Parathyroid adenoma (tissue), 2 donors: Measurements from ENCODE around the gene PRKCE.
"Not testable (repeated sequence)": the region's sequence is repeated elsewhere in the genome, so short reads cannot be mapped to it uniquely, and the experiment has no call there.

Experiments
- H2AFZ ChIP-seq: fragments of 300-600 bp; sonication (generic); one replicate; pipeline ENCODE4 v1.7.0; 2017; ENCODE audit warnings: antibody characterized with exemption, mild to moderate bottlenecking
- H3K27ac ChIP-seq: fragments of 300-600 bp; sonication (generic); one replicate; pipeline ENCODE4 v1.7.0; 2017
- H3K27me3 ChIP-seq: fragments of 300-600 bp; sonication (generic); one replicate; pipeline ENCODE4 v1.7.0; 2017; ENCODE audit warnings: low read length; ENCODE audit not compliant: control insufficient read depth, insufficient read depth
- H3K36me3 ChIP-seq: fragments of 300-600 bp; sonication (generic); one replicate; pipeline ENCODE4 v1.7.0; 2017; ENCODE audit warnings: low read length; ENCODE audit not compliant: control insufficient read depth, insufficient read depth
- H3K4me1 ChIP-seq: fragments of 300-600 bp; sonication (generic); one replicate; pipeline ENCODE4 v1.7.0; 2017; ENCODE audit warnings: control low read depth
- H3K4me2 ChIP-seq: fragments of 300-600 bp; sonication (generic); one replicate; pipeline ENCODE4 v1.7.0; 2017; ENCODE audit warnings: low read length
- H3K4me3 ChIP-seq: fragments of 300-600 bp; sonication (generic); one replicate; pipeline ENCODE4 v1.7.0; 2017; ENCODE audit warnings: low read depth, low read length
- H3K79me2 ChIP-seq: fragments of 300-600 bp; sonication (generic); one replicate; pipeline ENCODE4 v1.7.0; 2017; ENCODE audit warnings: control low read depth
- H3K9ac ChIP-seq: fragments of 300-600 bp; sonication (generic); one replicate; pipeline ENCODE4 v1.7.0; 2017; ENCODE audit warnings: mild to moderate bottlenecking
- H3K9me3 ChIP-seq: fragments of 300-600 bp; sonication (generic); one replicate; pipeline ENCODE4 v1.7.0; 2017; ENCODE audit warnings: low read length; ENCODE audit not compliant: control insufficient read depth
- TF ChIP-seq, protein P1 (sequence below): fragments of 300-600 bp; sonication (generic); IDR thresholded peaks from one replicate; pipeline ENCODE4 v1.7.0; 2017; ENCODE audit warnings: antibody characterized with exemption, mild to moderate bottlenecking
- donor health status: primary hyperparathyroidism.

Gene PRKCE

DNA sequence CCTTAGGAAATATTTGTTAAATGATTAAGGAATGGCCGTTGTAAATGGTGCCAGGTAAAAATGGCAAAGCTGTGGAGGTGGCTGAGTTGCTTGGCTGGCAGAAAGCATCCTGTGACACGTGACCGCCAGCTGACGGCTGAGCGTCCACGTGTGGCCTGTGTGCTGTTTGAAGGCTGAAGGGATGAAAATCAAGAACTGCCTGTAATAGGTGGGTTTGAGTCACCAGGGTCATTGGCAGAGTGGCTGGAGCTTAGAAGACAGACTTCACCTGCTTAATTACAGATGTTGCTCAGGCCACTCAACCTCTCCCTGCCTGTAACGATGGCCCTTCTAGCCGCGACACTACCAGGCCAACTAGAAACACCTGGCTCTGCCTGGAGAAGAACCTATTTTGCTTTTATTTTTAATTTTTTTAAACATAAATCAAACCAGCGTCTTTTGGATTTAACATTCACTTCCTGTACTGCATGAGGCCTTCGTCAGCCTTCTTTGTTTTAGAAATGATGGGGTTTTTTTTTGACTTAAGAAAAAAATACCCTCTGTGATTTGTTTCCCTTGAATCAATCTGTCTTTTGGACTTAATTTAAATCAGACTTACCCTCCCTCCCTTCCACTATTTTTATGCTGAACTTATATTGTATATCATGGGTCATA lies 206.5 kb downstream of the PRKCE start:
- Histone ChIP-seq H3K36me3 (no peaks in the 10 kb centered on the region), H3K79me2 (peaks cover 41% of the 10 kb centered on the region), H2AFZ (no peak overlapping the region), H3K4me2 (no peak overlapping the region), H3K4me1 (peaks cover 10% of the 10 kb centered on the region), H3K27me3 (no peaks in the 10 kb centered on the region), H3K9me3 (no peaks in the 10 kb centered on the region), H3K4me3 (no peak overlapping the region), H3K9ac (no peak overlapping the region), H3K27ac (no peak overlapping the region)
- TF ChIP-seq, protein P1, sequence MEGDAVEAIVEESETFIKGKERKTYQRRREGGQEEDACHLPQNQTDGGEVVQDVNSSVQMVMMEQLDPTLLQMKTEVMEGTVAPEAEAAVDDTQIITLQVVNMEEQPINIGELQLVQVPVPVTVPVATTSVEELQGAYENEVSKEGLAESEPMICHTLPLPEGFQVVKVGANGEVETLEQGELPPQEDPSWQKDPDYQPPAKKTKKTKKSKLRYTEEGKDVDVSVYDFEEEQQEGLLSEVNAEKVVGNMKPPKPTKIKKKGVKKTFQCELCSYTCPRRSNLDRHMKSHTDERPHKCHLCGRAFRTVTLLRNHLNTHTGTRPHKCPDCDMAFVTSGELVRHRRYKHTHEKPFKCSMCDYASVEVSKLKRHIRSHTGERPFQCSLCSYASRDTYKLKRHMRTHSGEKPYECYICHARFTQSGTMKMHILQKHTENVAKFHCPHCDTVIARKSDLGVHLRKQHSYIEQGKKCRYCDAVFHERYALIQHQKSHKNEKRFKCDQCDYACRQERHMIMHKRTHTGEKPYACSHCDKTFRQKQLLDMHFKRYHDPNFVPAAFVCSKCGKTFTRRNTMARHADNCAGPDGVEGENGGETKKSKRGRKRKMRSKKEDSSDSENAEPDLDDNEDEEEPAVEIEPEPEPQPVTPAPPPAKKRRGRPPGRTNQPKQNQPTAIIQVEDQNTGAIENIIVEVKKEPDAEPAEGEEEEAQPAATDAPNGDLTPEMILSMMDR: no peak

DNA sequence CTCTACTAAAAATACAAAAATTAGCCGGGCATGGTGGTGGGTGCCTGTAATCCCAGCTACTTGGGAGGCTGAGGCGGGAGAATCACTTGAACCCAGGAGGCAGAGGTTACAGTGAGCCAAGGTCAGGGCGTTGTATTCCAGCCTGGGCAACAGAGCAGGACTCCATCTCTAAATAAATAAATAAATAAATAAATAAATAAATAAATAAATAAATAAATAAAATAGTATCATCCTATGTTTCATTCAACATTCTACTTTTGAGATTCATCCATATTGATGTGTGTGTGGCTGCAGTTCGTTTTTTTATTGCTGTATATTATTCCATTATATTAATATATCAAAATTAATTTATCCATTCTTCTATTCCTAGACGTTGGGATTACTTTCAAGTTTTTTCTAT lies 207.4 kb downstream of the PRKCE start:
- H3K36me3 ChIP-seq, H3K4me3 ChIP-seq, H2AFZ ChIP-seq, H3K9me3 ChIP-seq, H3K9ac ChIP-seq, H3K27ac ChIP-seq, H3K27me3 ChIP-seq, H3K4me2 ChIP-seq, H3K4me1 ChIP-seq: not testable (repeated sequence)
- H3K79me2 ChIP-seq: peaks cover 35% of the 10 kb centered on the region

DNA sequence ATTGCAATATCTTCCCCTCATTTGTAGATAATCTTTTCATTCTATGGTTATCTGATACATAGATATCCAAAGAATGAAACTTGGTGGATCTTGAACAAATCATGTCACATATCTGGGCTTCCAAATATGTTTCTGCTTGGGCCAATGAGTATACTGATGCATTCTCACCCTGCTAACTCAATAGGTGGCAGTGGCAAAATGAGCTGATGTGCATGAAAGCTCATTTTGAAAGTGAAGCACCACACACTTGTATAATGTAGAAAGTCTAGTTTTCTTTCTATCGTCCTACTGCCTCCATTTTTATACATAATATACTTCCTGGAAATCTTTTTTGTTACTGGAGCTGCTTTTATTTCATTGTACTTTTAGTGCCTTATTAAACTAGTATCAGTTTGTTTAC lies 208.2 kb downstream of the PRKCE start:
- Histone ChIP-seq H3K27me3 (no peaks in the 10 kb centered on the region), H3K79me2 (peaks cover 31% of the 10 kb centered on the region), H3K9me3 (no peaks in the 10 kb centered on the region), H3K36me3 (no peaks in the 10 kb centered on the region), H3K9ac (no peak overlapping the region), H2AFZ (no peak overlapping the region), H3K4me2 (no peak overlapping the region), H3K27ac (no peak overlapping the region), H3K4me3 (no peak overlapping the region), H3K4me1 (peaks cover 13% of the 10 kb centered on the region)
- TF ChIP-seq, protein P1: no peak

DNA sequence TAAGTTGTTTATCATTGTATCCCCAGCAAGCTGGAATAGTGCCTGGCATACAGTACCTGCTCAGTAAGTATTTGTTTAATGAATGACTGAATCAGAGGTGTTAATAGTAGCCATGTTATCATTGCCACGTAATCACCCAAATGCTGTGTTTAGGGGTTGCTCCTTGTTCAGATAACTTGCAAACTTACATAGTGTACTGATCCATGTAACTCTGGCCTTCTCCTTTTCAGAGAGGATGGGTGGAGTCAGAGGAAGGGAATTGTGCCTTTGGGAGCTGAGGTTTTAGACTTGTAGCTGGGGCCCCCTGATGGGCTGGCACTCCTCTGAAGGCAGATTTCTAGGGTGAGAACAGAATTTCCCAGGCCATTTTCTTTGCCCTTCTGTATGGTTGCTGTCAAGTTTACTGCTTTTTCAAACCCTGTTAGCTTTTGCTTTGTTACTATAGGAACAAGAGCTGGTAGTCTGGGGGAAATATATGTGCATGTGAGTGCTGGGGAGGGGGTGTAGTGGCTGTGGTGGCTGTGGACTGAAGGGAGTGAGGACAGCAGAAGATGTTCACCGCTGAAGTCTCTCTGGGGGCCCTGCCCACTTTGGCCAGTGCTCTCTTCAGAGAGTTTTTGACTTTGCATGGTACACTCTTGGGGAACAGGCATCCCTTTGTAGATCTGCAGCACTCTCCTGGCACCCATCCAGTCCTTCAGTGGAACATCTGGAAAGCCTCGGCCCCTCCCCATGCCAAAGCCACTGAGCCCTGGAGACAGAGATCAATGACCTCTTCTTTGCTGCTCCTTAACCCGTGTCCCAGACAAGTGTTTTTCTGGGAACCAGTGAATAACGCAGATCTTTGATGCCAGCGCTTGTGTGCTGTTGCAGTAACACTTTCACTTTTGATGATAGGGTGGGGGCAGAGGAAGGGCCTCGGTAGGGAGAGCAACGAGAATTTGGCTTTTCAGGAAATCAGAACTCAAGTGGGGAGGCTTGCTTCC lies 209.0 kb downstream of the PRKCE start:
- H2AFZ ChIP-seq: no peak overlapping the region
- H3K9me3 ChIP-seq: no peaks in the 10 kb centered on the region
- H3K27ac ChIP-seq: no peak overlapping the region
- no peaks in the 10 kb centered on the region for H3K27me3 ChIP-seq
- TF ChIP-seq, protein P1: no peak
- no peak overlapping the region for H3K9ac ChIP-seq
- H3K79me2 ChIP-seq: peaks cover 26% of the 10 kb centered on the region
- H3K4me1 ChIP-seq: peaks cover 16% of the 10 kb centered on the region
- H3K4me3 ChIP-seq: no peak overlapping the region
- no peaks in the 10 kb centered on the region for H3K36me3 ChIP-seq
- no peak overlapping the region for H3K4me2 ChIP-seq

DNA sequence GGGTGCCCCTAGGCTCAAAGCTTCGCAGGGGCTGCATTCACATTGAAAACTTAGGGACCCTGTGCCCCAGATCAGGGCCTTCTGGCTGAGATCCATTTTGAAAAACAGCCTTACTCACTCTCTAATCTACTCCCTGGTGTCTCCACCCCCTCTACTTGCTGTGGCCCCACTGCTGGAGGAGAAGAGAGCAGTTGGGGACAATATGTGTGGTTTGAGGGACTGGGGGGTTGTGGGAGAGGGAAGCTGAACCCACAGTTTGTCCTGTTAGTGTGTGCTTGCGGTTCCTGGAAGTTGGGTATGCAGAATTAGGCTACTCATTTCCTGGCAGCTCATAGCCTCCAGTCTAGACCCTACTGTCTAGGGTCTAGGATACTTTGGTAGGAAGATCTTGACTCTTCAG lies 211.4 kb downstream of the PRKCE start:
- TF ChIP-seq, protein P1: no peak
- H3K9ac ChIP-seq: no peak overlapping the region
- no peak overlapping the region for H3K27ac ChIP-seq

More for the DNA sequence above, 211.4 kb downstream of the PRKCE start:
- no peaks in the 10 kb centered on the region for H3K27me3 ChIP-seq
- H2AFZ ChIP-seq: no peak overlapping the region
- H3K4me2 ChIP-seq: no peak overlapping the region
- no peaks in the 10 kb centered on the region for H3K36me3 ChIP-seq
- H3K9me3 ChIP-seq: no peaks in the 10 kb centered on the region
- peaks cover 21% of the 10 kb centered on the region for H3K79me2 ChIP-seq
- no peak overlapping the region for H3K4me3 ChIP-seq
- H3K4me1 ChIP-seq: peaks cover 16% of the 10 kb centered on the region
